ENCODE measurements around the gene SIGLEC12. TPM values are rescaled to one million over a fixed set of nuclear protein-coding genes. Genes with fewer than 3 reads are reported as not detected.

Gene SIGLEC12
- total and polyA plus RNA-seq, 9 of the 15 experiments (the other 6 are each of a cell fraction or from before 2014, with no cell fraction given): 0.08 to 1.3 (median 0.54) TPM

GRCh38 chr19:51469162-51469561, 32.4 kb downstream of the SIGLEC12 start (continued):
- TF ChIP-seq ATF6 (CRISPR knock-in tag; IDR thresholded peaks at IDR 0.05) (no peak; the same call in 1 of the 2 replicates), PRMT5 (CRISPR knock-in tag; IDR thresholded peaks at IDR 0.05) (no peak), CBX3 (IDR thresholded peaks at IDR 0.05; ENCODE audit: borderline replicate concordance in 1 of 2, low read length in 2 of 2) (no peak), IRF1 (CRISPR knock-in tag; IDR thresholded peaks at IDR 0.05; ENCODE audit: borderline replicate concordance) (no peak), NR2F6 (CRISPR knock-in tag; IDR thresholded peaks at IDR 0.05) (no peak), TSHZ1 (CRISPR knock-in tag; IDR thresholded peaks at IDR 0.05) (no peak), SLC30A9 (CRISPR knock-in tag; IDR thresholded peaks at IDR 0.05) (no peak), CC2D1A (IDR thresholded peaks at IDR 0.05) (no peak), SIRT6 (IDR thresholded peaks at IDR 0.05; ENCODE audit: low read depth, low read length) (no peak), SNIP1 (IDR thresholded peaks at IDR 0.05; ENCODE audit: low read depth) (no peak), DMBX1 (CRISPR knock-in tag; IDR thresholded peaks at IDR 0.05; ENCODE audit: borderline replicate concordance) (peak; percentile 33; the same call in 1 of the 2 replicates), ATF1 (CRISPR knock-in tag; IDR thresholded peaks at IDR 0.05) (no peak), ATF1 (tag; IDR thresholded peaks at IDR 0.05) (no peak), ZNF316 (IDR thresholded peaks at IDR 0.05) (peak; percentile 33; the same call in 1 of the 2 replicates), CBX8 (IDR thresholded peaks at IDR 0.05; ENCODE audit: borderline replicate concordance, extremely low read depth, low read depth, low read length, poor library complexity, severe bottlenecking) (no peak), TCFL5 (CRISPR knock-in tag; conservative IDR thresholded peaks at IDR 0.05) (no peak), ZNF766 (CRISPR knock-in tag; conservative IDR thresholded peaks at IDR 0.05) (0 out of 2 replicates have a peak, but pooled peaks have one; percentile 7), STAT5A (IDR thresholded peaks at IDR 0.05; ENCODE audit: borderline replicate concordance, low read length) (no peak), ZNF134 (CRISPR knock-in tag; conservative IDR thresholded peaks at IDR 0.05) (no peak), HNRNPL (IDR thresholded peaks at IDR 0.05; ENCODE audit: low read depth, low read length) (no peak)
- TF ChIP-seq, protein P1, sequence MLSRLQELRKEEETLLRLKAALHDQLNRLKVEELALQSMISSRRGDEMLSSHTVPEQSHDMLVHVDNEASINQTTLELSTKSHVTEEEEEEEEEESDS (CRISPR knock-in tag; IDR thresholded peaks at IDR 0.05): no peak
- TF ChIP-seq, protein P2, sequence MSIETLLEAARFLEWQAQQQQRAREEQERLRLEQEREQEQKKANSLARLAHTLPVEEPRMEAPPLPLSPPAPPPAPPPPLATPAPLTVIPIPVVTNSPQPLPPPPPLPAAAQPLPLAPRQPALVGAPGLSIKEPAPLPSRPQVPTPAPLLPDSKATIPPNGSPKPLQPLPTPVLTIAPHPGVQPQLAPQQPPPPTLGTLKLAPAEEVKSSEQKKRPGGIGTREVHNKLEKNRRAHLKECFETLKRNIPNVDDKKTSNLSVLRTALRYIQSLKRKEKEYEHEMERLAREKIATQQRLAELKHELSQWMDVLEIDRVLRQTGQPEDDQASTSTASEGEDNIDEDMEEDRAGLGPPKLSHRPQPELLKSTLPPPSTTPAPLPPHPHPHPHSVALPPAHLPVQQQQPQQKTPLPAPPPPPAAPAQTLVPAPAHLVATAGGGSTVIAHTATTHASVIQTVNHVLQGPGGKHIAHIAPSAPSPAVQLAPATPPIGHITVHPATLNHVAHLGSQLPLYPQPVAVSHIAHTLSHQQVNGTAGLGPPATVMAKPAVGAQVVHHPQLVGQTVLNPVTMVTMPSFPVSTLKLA (conservative IDR thresholded peaks at IDR 0.05): peak; percentile 70 to 75; a peak in 2 of 4 replicates

Data from K562 (cell line).